ENCODE measurements around the gene ABHD6. TPM values are rescaled to one million over a fixed set of nuclear protein-coding genes. Genes with fewer than 3 reads are reported as not detected.

Gene ABHD6
- total and polyA plus RNA-seq, 9 of the 15 experiments (the other 6 are each of a cell fraction or from before 2014, with no cell fraction given) = 0.53 to 3.6 (median 2.5) TPM

GRCh38 chr3:58231666-58232065 lies 5.9 kb upstream of the ABHD6 start:
- in situ Hi-C loops (cut with MboI) = no loop called here
- BruUV-seq (replicated peaks) = no TSS peak
- H3K4me2 ChIP-seq (ENCODE audit: insufficient read depth, low read length) = no peak overlapping the region
- no peaks in the 10 kb centered on the region for H3K9me3 ChIP-seq (replicated peaks; ENCODE audit: control insufficient read depth, insufficient read depth, low read depth, low read length)
- H3K36me3 ChIP-seq (ENCODE audit: control insufficient read depth, insufficient read depth, low read length) = no peaks in the 10 kb centered on the region
- no peak overlapping the region for H3K4me3 ChIP-seq
- no peak overlapping the region for H3K27ac ChIP-seq (ENCODE audit: extremely low read depth, low read depth, low read length)
- 0% methylated on average over 2 of the region's 2 CpGs for WGBS (ENCODE audit: insufficient coverage, low coverage, missing lambda C conversion rate)
- intact Hi-C loops (cut with micrococcal nuclease) = no loop called here
- DNase-seq (ENCODE audit: extremely low read depth in 1 of 4, low spot score in 3 of 4) = no peak
- ChIA-PET POLR2A (no interaction called here), CTCF (ENCODE audit: low intra/inter-chr PET ratio) (no interaction called here)
- no peak for ATAC-seq
- FAIRE-seq = no peak
- H3K9ac ChIP-seq (ENCODE audit: insufficient read depth in 1 of 2, low read depth in 2 of 2, low read length in 2 of 2) = no peak overlapping the region
- H2AFZ ChIP-seq (ENCODE audit: low read depth, low read length) = no peak overlapping the region
- H3K27me3 ChIP-seq (ENCODE audit: control insufficient read depth in 2 of 2, insufficient read depth in 2 of 2, low read length in 2 of 2) = no peaks in the 10 kb centered on the region
- H3K9me1 ChIP-seq (ENCODE audit: control insufficient read depth, insufficient read depth, low read length) = no peaks in the 10 kb centered on the region
- H4K20me1 ChIP-seq (replicated peaks; ENCODE audit: control insufficient read depth, insufficient read depth, low read length) = no peaks in the 10 kb centered on the region
- no peaks in the 10 kb centered on the region for H3K79me2 ChIP-seq (ENCODE audit: control insufficient read depth, insufficient read depth, low read length)
- H3K4me1 ChIP-seq (replicated peaks in 1 of 2; ENCODE audit: control insufficient read depth in 2 of 2, insufficient read depth in 2 of 2, low read length in 2 of 2) = peaks cover 9 to 11% of the 10 kb centered on the region in 2 experiments; a peak in 4 of 5 replicates
- TF ChIP-seq EGR1 (conservative IDR thresholded peaks at IDR 0.05) = no peak
- TF ChIP-seq, protein P1, sequence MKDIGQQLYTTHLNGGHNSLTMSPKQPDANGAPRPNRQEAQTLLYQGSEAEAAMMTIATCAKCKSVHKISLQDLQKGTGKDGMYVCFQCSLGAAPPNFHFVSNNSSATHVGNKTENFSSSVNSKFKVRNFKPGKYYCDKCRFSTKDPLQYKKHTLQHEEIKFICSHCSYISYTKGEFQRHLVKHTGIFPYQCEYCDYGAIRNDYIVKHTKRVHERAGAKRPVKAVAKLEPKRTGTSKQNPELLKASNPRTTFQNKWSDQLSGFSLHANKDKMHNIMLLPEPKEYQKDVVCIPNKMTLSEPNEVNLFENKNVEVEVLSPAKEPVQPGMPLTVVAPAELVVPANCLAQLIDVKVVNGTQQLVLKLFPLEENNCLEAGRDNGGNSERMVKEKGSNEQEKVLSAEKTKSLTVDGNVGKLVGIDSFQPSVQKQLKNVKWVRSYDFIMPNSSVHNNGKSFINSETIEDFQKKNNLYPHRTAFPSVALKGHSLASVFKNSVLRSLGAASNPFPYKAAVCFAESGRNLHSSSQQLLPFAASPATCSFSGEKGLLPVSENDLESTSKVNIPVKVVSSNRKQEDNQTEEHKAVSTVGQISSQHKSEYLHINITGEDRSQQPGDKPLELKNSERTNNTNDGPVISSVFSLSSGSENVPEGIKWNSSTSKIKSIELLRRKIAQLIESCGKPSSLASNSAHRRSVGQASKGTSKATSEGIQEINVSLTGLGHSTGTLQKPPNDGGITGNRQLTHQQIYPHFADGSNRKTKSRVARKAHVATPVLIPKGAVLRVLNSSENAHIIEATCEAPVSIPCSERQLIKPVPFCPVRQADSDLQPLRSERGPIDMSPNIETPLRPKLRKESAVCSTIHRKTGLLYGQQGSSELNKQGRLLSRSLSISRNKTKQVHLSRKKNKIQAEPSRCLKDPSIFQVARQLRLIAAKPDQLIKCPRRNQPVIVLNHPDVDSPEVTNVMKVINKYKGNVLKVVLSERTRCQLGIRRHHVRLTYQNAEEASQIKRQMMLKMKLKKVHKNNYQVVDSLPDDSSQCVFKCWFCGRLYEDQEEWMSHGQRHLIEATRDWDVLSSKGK (CRISPR knock-in tag; IDR thresholded peaks at IDR 0.05) = no peak
- no peak for TF ChIP-seq COPS2 (conservative IDR thresholded peaks at IDR 0.05)
- TF ChIP-seq CBX5 (IDR thresholded peaks at IDR 0.05; ENCODE audit: borderline replicate concordance, low read depth) = no peak
- no peak for TF ChIP-seq GTF2F1 (IDR thresholded peaks at IDR 0.05; ENCODE audit: low read depth, low read length)
- TF ChIP-seq FIP1L1 (IDR thresholded peaks at IDR 0.05; ENCODE audit: low read depth, low read length, poor library complexity, severe bottlenecking) = no peak
- TF ChIP-seq MAFG (tag; conservative IDR thresholded peaks at IDR 0.05) = no peak
- TF ChIP-seq SMARCA5 (IDR thresholded peaks at IDR 0.05) = no peak
- TF ChIP-seq ZNF655 (CRISPR knock-in tag; IDR thresholded peaks at IDR 0.05) = no peak
- TF ChIP-seq SREBF1 (IDR thresholded peaks at IDR 0.05; ENCODE audit: borderline replicate concordance, low read depth, low read length) = no peak
- TF ChIP-seq ZNF253 (CRISPR knock-in tag; conservative IDR thresholded peaks at IDR 0.05) = no peak
- TF ChIP-seq ZNF41 (CRISPR knock-in tag; conservative IDR thresholded peaks at IDR 0.05) = no peak
- TF ChIP-seq STAG1 (CRISPR knock-in tag; IDR thresholded peaks at IDR 0.05; ENCODE audit: borderline replicate concordance) = no peak

All from K562 (cell line).